ENCODE results near the gene OCIAD1. TPM values are rescaled to one million over a fixed set of nuclear protein-coding genes. Genes with fewer than 3 reads are reported as not detected.
"Not testable (repeated sequence)": the region's sequence is repeated elsewhere in the genome, so short reads cannot be mapped to it uniquely, and the experiment has no call there.

OCIAD1 gene
- total and polyA plus RNA-seq, 9 donors = 73.4 to 241 (median 112) TPM

DNA sequence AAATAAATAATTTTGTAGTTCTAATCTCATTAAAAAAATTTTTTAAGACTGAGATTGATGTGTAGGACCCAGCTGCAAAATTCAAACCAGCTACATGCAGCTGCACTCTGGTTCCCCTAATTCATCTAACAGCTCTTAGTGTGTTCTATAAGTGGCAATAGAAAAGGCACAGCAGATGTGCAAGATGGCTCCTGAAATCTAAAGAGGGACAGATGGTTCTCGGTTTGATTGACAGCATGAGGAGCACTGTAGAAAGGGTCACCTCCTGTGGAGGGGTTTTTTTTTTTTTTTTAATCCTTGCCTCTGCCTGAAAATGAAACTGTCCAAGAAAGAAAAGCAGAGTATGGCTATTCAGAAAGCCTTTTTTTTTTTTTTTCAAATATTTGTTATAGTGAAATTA is 16.9 kb upstream of the OCIAD1 start:
- no peaks in the 10 kb centered on the region for H3K36me3 ChIP-seq
- H3K4me3 ChIP-seq = no peak overlapping the region
- WGBS, 3 donors = 67 to 79% (median 72%) methylated on average over 1 of the region's 1 CpG
- H3K4me1 ChIP-seq (ENCODE audit: insufficient read depth) = no peaks in the 10 kb centered on the region
- H3K27ac ChIP-seq = no peak overlapping the region
- intact Hi-C loops (cut with DNase I) = no loop called here
- no peak for DNase-seq
- H3K27me3 ChIP-seq = no peaks in the 10 kb centered on the region
- no peak for TF ChIP-seq CTCF (IDR thresholded peaks at IDR 0.05)
- no peak for TF ChIP-seq POLR2A (IDR thresholded peaks at IDR 0.05)
- H3K9me3 ChIP-seq = no peaks in the 10 kb centered on the region

- no peak overlapping the region for H3K27ac ChIP-seq
- intact Hi-C loops (cut with DNase I) = no loop called here
- no peaks in the 10 kb centered on the region for H3K36me3 ChIP-seq
- no peaks in the 10 kb centered on the region for H3K4me1 ChIP-seq (ENCODE audit: insufficient read depth)
- 16 to 41% (median 31%) methylated on average over 2 of the region's 2 CpGs for WGBS, 3 donors
- H3K27me3 ChIP-seq = no peaks in the 10 kb centered on the region
- H3K9me3 ChIP-seq = no peaks in the 10 kb centered on the region
- no peak for TF ChIP-seq EP300 (IDR thresholded peaks at IDR 0.05)
- no peak for TF ChIP-seq CTCF (IDR thresholded peaks at IDR 0.05)
- no peak for TF ChIP-seq POLR2A (IDR thresholded peaks at IDR 0.05)
- H3K4me3 ChIP-seq = no peak overlapping the region
- DNase-seq = no peak
These were observed 15.4 kb upstream of the OCIAD1 start for GRCh38 chr4:48815483-48815882.

DNA sequence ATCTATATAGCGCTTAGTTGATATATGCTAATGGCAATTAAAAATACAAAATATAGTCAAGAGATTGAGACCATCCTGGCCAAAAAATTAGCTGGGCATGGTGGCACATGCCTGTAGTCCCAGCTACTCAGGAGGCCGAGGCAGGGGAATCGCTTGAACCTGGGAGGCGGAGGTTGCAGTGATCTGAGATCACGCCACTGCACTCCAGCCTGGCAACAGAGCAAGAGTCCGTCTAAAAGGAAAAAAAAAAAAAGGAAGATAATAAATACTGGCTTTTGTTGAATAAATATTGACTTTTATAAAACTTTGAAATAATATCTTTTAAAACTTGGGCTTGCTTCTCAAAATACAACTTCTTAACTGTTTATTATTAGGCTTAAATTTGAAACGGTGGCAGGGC is 14.6 kb upstream of the OCIAD1 start:
- 50 to 71% (median 58%) methylated on average over 7 of the region's 7 CpGs for whole genome bisulfite sequencing, 3 donors
- intact Hi-C loops (cut with DNase I); DNase-seq; H3K27ac ChIP-seq; H3K36me3 ChIP-seq; H3K4me3 ChIP-seq; H3K4me1 ChIP-seq (ENCODE audit: insufficient read depth); H3K9me3 ChIP-seq; H3K27me3 ChIP-seq: not testable (repeated sequence)

DNA sequence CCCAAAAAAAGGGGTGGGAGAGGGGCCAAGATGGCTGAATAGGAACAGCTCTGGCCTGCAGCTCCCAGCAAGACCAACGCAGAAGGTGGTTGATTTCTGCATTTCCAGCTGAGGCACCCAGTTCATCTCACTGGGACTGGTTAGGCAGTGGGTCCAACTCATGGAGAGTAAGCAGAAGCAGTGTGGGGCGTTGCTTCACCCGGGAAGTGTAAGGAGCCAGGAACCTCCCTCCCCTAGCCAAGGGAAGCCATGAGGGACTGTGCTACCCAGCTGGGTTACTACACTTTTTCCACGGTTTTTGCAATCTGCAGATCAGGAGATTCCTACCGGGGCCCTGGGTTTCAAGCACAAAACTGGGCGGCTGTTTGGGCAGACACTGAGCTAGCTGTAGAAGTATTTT is 13.9 kb upstream of the OCIAD1 start:
- intact Hi-C loops (cut with DNase I) = no loop called here
- WGBS, 3 donors = 75 to 86% (median 85%) methylated on average over 6 of the region's 6 CpGs
- no peaks in the 10 kb centered on the region for H3K4me1 ChIP-seq (ENCODE audit: insufficient read depth)
- no peak for DNase-seq
- TF ChIP-seq CTCF (IDR thresholded peaks at IDR 0.05) (no peak), EP300 (IDR thresholded peaks at IDR 0.05) (no peak), POLR2A (IDR thresholded peaks at IDR 0.05) (no peak)
- H3K27ac ChIP-seq = no peak overlapping the region
- no peaks in the 10 kb centered on the region for H3K9me3 ChIP-seq
- no peak overlapping the region for H3K4me3 ChIP-seq
- no peaks in the 10 kb centered on the region for H3K27me3 ChIP-seq
- no peaks in the 10 kb centered on the region for H3K36me3 ChIP-seq

GRCh38 chr4:48821431-48821830 is 9.5 kb upstream of the OCIAD1 start:
- 67 to 70% (median 70%) methylated on average over 2 of the region's 2 CpGs for WGBS, 3 donors
- H3K36me3 ChIP-seq; intact Hi-C loops (cut with DNase I); H3K4me3 ChIP-seq; H3K27me3 ChIP-seq; DNase-seq; H3K4me1 ChIP-seq (ENCODE audit: insufficient read depth); H3K9me3 ChIP-seq; H3K27ac ChIP-seq: not testable (repeated sequence)

- TF ChIP-seq CTCF (IDR thresholded peaks at IDR 0.05) (no peak), POLR2A (IDR thresholded peaks at IDR 0.05) (no peak), EP300 (IDR thresholded peaks at IDR 0.05) (no peak)
- Histone ChIP-seq H3K27me3 (no peaks in the 10 kb centered on the region), H3K9me3 (no peaks in the 10 kb centered on the region), H3K4me1 (ENCODE audit: insufficient read depth) (peaks cover 2% of the 10 kb centered on the region), H3K27ac (no peak overlapping the region), H3K4me3 (no peak overlapping the region), H3K36me3 (no peaks in the 10 kb centered on the region)
- WGBS, 3 donors = 88 to 93% (median 91%) methylated on average over 5 of the region's 5 CpGs
- intact Hi-C loops (cut with DNase I) = no loop called here
- DNase-seq = no peak
These were observed 3.3 kb upstream of the OCIAD1 start for GRCh38 chr4:48827622-48828021.
